ENCODE data around the gene SLC44A4. TPM values are rescaled to one million over a fixed set of nuclear protein-coding genes. Genes with fewer than 3 reads are reported as not detected.
A peak's percentile ranks its signal among the peaks of the same experiment; 100 is the strongest.

SLC44A4 gene
- total and polyA plus RNA-seq, 9 of the 15 experiments (the other 6 are each of a cell fraction or from before 2014, with no cell fraction given), result 7.9 to 18.6 (median 11.2) TPM

DNA sequence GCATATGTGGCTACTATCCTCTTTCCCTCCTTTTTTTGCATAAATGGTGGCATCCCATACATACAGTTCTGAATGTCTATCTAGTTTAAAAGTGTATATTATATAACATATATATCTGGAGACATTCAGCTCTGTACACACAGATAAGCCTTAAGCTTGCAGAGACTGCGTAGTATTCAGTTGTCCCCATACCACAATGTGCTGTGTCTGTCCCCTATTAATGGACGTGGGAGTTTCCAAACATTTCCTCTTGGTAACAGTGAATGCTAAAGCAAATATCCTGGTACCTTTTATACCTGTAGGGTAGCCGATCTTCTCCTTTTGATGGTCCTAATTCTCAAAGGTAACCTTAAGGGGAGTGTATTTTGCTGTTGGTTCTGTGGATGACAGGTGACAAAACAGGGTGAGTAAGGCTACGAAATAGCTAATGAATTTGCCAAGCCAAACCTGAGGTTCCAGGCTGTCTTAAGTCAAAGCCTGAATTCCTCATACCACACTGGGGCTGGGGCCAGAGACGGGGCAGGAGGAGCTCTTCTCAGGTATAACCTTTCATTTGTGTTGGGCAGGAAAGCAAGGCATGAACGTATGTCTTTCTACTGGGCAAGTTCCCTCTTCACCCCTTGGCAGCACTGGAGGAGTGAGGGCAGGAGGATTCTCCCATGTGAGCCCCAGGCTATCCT, 41.0 kb upstream of the SLC44A4 start (continued):
- TF ChIP-seq ZBTB5 (IDR thresholded peaks at IDR 0.05) (no peak), CBFA2T2 (conservative IDR thresholded peaks at IDR 0.05) (0 out of 2 replicates have a peak, but pooled peaks have one; percentile 24), ZNF778 (CRISPR knock-in tag; IDR thresholded peaks at IDR 0.05) (no peak), ZNF668 (CRISPR knock-in tag; IDR thresholded peaks at IDR 0.05) (no peak), YBX1 (IDR thresholded peaks at IDR 0.05) (no peak)

GRCh38 chr6:31918069-31918720, 39.4 kb upstream of the SLC44A4 start:
- in situ Hi-C loops (cut with MboI) (no loop called here), intact Hi-C loops (cut with micrococcal nuclease) (loop anchor here (5.0 kb wide), 1 partner anchor 39 kb away; the partner anchor contains the start of genes NELFE and SKIC2)
- H3K4me3 ChIP-seq, result no peak overlapping the region
- H2AFZ ChIP-seq (ENCODE audit: low read depth, low read length), result no peak overlapping the region
- H3K27ac ChIP-seq (ENCODE audit: extremely low read depth, low read depth, low read length), result no peak overlapping the region
- peaks cover 0 to 3% of the 10 kb centered on the region in 2 experiments; a peak in 1 of 5 replicates for H3K4me1 ChIP-seq (replicated peaks in 1 of 2; ENCODE audit: control insufficient read depth in 2 of 2, insufficient read depth in 2 of 2, low read length in 2 of 2)
- H3K4me2 ChIP-seq (ENCODE audit: insufficient read depth, low read length), result no peak overlapping the region
- H3K9me3 ChIP-seq (replicated peaks; ENCODE audit: control insufficient read depth, insufficient read depth, low read depth, low read length), result no peaks in the 10 kb centered on the region
- POLR2A ChIA-PET, result interaction anchor here (0.5 to 1.6 kb wide), 10 partner anchors 9 to 377 kb away, joined by 3 to 7 read pairs (median 4); partner anchors contain the start of genes DDX39B and ZBTB12
- FAIRE-seq, result no peak
- no peaks in the 10 kb centered on the region for H3K9me1 ChIP-seq (ENCODE audit: control insufficient read depth, insufficient read depth, low read length)
- H3K79me2 ChIP-seq (ENCODE audit: control insufficient read depth, insufficient read depth, low read length), result no peaks in the 10 kb centered on the region
- no TSS peak for BruUV-seq (replicated peaks)
- no peak overlapping the region for H3K9ac ChIP-seq (ENCODE audit: insufficient read depth in 1 of 2, low read depth in 2 of 2, low read length in 2 of 2)
- 51% methylated on average over 6 of the region's 8 CpGs for WGBS (ENCODE audit: insufficient coverage, low coverage, missing lambda C conversion rate)
- CTCF ChIA-PET (ENCODE audit: low intra/inter-chr PET ratio), result no interaction called here
- no peaks in the 10 kb centered on the region for H3K36me3 ChIP-seq (ENCODE audit: control insufficient read depth, insufficient read depth, low read length)
- no peak for DNase-seq (ENCODE audit: extremely low read depth in 1 of 4, low spot score in 3 of 4)
- no peak for ATAC-seq
- H3K27me3 ChIP-seq (ENCODE audit: control insufficient read depth in 2 of 2, insufficient read depth in 2 of 2, low read length in 2 of 2), result no peaks in the 10 kb centered on the region
- no peaks in the 10 kb centered on the region for H4K20me1 ChIP-seq (replicated peaks; ENCODE audit: control insufficient read depth, insufficient read depth, low read length)
- TF ChIP-seq, protein P1, sequence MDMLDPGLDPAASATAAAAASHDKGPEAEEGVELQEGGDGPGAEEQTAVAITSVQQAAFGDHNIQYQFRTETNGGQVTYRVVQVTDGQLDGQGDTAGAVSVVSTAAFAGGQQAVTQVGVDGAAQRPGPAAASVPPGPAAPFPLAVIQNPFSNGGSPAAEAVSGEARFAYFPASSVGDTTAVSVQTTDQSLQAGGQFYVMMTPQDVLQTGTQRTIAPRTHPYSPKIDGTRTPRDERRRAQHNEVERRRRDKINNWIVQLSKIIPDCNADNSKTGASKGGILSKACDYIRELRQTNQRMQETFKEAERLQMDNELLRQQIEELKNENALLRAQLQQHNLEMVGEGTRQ (CRISPR knock-in tag; IDR thresholded peaks at IDR 0.05), result no peak
- TF ChIP-seq HNRNPLL (IDR thresholded peaks at IDR 0.05; ENCODE audit: low read depth, low read length, poor library complexity, severe bottlenecking) (no peak), ZNF121 (CRISPR knock-in tag; conservative IDR thresholded peaks at IDR 0.05) (peak; percentile 69; the same call in 1 of the 2 replicates)
- TF ChIP-seq, protein P2, sequence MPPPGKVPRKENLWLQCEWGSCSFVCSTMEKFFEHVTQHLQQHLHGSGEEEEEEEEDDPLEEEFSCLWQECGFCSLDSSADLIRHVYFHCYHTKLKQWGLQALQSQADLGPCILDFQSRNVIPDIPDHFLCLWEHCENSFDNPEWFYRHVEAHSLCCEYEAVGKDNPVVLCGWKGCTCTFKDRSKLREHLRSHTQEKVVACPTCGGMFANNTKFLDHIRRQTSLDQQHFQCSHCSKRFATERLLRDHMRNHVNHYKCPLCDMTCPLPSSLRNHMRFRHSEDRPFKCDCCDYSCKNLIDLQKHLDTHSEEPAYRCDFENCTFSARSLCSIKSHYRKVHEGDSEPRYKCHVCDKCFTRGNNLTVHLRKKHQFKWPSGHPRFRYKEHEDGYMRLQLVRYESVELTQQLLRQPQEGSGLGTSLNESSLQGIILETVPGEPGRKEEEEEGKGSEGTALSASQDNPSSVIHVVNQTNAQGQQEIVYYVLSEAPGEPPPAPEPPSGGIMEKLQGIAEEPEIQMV (tag; conservative IDR thresholded peaks at IDR 0.05; ENCODE audit: low read depth), result no peak
